ENCODE results near the gene TROAP. TPM values are rescaled to one million over a fixed set of nuclear protein-coding genes. Genes with fewer than 3 reads are reported as not detected.

TROAP gene
- total and polyA plus RNA-seq, 2 experiments from 2014 or later: 46.4 to 47.5 TPM

- Histone ChIP-seq H3K4me3 (peak overlapping the region; percentile 37; the same call in 1 of the 2 replicates), H3K9me2 (ENCODE audit: insufficient read depth) (no peaks in the 10 kb centered on the region), H3K36me3 (ENCODE audit: insufficient read depth) (no peaks in the 10 kb centered on the region), H3K27me3 (ENCODE audit: insufficient read depth) (peaks cover 99% of the 10 kb centered on the region), H4K20me1 (replicated peaks; ENCODE audit: insufficient read depth) (peaks cover 27% of the 10 kb centered on the region), H3K4me2 (peak overlapping the region; percentile 88), H3F3A (replicated peaks; ENCODE audit: low read depth) (peaks cover 37% of the 10 kb centered on the region), H2AFZ (no peak overlapping the region), H3K27ac (ENCODE audit: low read depth) (no peak overlapping the region), H3K79me2 (replicated peaks; ENCODE audit: insufficient read depth) (no peaks in the 10 kb centered on the region), H3K4me1 (ENCODE audit: insufficient read depth) (peaks cover 52% of the 10 kb centered on the region)
- Mint-ChIP-seq H3K4me1 (peaks cover 58% of the 10 kb centered on the region), H3K27me3 (ENCODE audit: insufficient read depth, low read depth, poor library complexity) (peaks cover 97% of the 10 kb centered on the region), H3K4me3 (0 out of 3 replicates have a peak overlapping the region, but pooled peaks have one; percentile 11), H3K36me3 (ENCODE audit: low read depth) (no peaks in the 10 kb centered on the region; the same call in 2 of the 3 replicates), H3K9me3 (peaks cover 9% of the 10 kb centered on the region), H3K27ac (no peak overlapping the region)
- TF ChIP-seq JUNB (IDR thresholded peaks at IDR 0.05; ENCODE audit: unreplicated experiment) (no peak), ETS1 (IDR thresholded peaks at IDR 0.05) (no peak), NANOG (IDR thresholded peaks at IDR 0.05; ENCODE audit: borderline replicate concordance) (no peak), POLR2AphosphoS5 (IDR thresholded peaks at IDR 0.05; ENCODE audit: low read depth) (no peak), CREB1 (CRISPR knock-in tag; IDR thresholded peaks at IDR 0.05; ENCODE audit: low read depth) (no peak), ZNF114 (CRISPR knock-in tag; IDR thresholded peaks at IDR 0.05) (no peak), REST (IDR thresholded peaks at IDR 0.05; ENCODE audit: unreplicated experiment) (no peak)
- DNase-seq (ENCODE audit: low spot score) (peak; percentile 69), ATAC-seq (peak; percentile 2; the same call in 2 of the 3 replicates)
Measured at GRCh38 chr12:49339464-49339861, 16.4 kb downstream of the TROAP start.

GRCh38 chr12:49340095-49340870 lies 17.2 kb downstream of the TROAP start:
- Histone ChIP-seq H3K36me3 (ENCODE audit: insufficient read depth) (no peaks in the 10 kb centered on the region), H3K9me2 (ENCODE audit: insufficient read depth) (no peaks in the 10 kb centered on the region), H3K4me3 (peak overlapping the region; percentile 85; the same call in 1 of the 2 replicates), H3K27me3 (ENCODE audit: insufficient read depth) (peaks cover 99% of the 10 kb centered on the region), H3K4me1 (ENCODE audit: insufficient read depth) (peaks cover 52% of the 10 kb centered on the region), H3F3A (replicated peaks; ENCODE audit: low read depth) (peaks cover 33% of the 10 kb centered on the region), H3K79me2 (replicated peaks; ENCODE audit: insufficient read depth) (no peaks in the 10 kb centered on the region), H3K27ac (ENCODE audit: low read depth) (no peak overlapping the region), H2AFZ (no peak overlapping the region), H4K20me1 (replicated peaks; ENCODE audit: insufficient read depth) (peaks cover 27% of the 10 kb centered on the region), H3K4me2 (peak overlapping the region; percentile 88)
- no peak overlapping the region for H3K27ac Mint-ChIP-seq
- H3K4me1 Mint-ChIP-seq: peaks cover 55% of the 10 kb centered on the region
- peak overlapping the region; percentile 70; the same call in 1 of the 3 replicates for H3K4me3 Mint-ChIP-seq
- TF ChIP-seq ZNF331 (CRISPR knock-in tag; IDR thresholded peaks at IDR 0.05; ENCODE audit: low read depth) (no peak), ZNF114 (CRISPR knock-in tag; IDR thresholded peaks at IDR 0.05) (no peak), EZH2 (IDR thresholded peaks at IDR 0.05; ENCODE audit: low read depth, unreplicated experiment) (no peak), EZH2phosphoT487 (IDR thresholded peaks at IDR 0.05; ENCODE audit: unreplicated experiment) (no peak), STAT1 (IDR thresholded peaks at IDR 0.05; ENCODE audit: unreplicated experiment) (no peak)
- ATAC-seq: no peak
- H3K36me3 Mint-ChIP-seq (ENCODE audit: low read depth): no peaks in the 10 kb centered on the region; the same call in 2 of the 3 replicates
- H3K27me3 Mint-ChIP-seq (ENCODE audit: insufficient read depth, low read depth, poor library complexity): peaks cover 97% of the 10 kb centered on the region
- no peak for DNase-seq (ENCODE audit: low spot score)
- peaks cover 8% of the 10 kb centered on the region for H3K9me3 Mint-ChIP-seq
